ENCODE results near the gene LRTM1.

The LRTM1 gene

GRCh38 chr3:54940971-54941370 lies 13.1 kb upstream of the LRTM1 start:
- DNase-seq (ENCODE audit: low read depth, low spot score) = no peak

GRCh38 chr3:54939557-54940300 lies 11.9 kb upstream of the LRTM1 start:
- no peak for DNase-seq (ENCODE audit: low read depth, low spot score)

- no peak for DNase-seq (ENCODE audit: low read depth, low spot score)
Observed at GRCh38 chr3:54936561-54936960, 8.7 kb upstream of the LRTM1 start.

- no peak for DNase-seq (ENCODE audit: low read depth, low spot score)
Observed at GRCh38 chr3:54935869-54936268, 8.0 kb upstream of the LRTM1 start.

GRCh38 chr3:54932606-54933005 lies 4.7 kb upstream of the LRTM1 start:
- DNase-seq (ENCODE audit: low read depth, low spot score) = no peak

GRCh38 chr3:54931182-54931581 lies 3.3 kb upstream of the LRTM1 start:
- DNase-seq (ENCODE audit: low read depth, low spot score) = no peak

- no peak for DNase-seq (ENCODE audit: low read depth, low spot score)
Observed at GRCh38 chr3:54918516-54918915, 9.3 kb downstream of the LRTM1 start.

GRCh38 chr3:54917862-54918261 lies 10.0 kb downstream of the LRTM1 start:
- no peak for DNase-seq (ENCODE audit: low read depth, low spot score)

- no peak for DNase-seq (ENCODE audit: low read depth, low spot score)
Observed at GRCh38 chr3:54917174-54917573, 10.7 kb downstream of the LRTM1 start.

- DNase-seq (ENCODE audit: low read depth, low spot score) = no peak
Observed at GRCh38 chr3:54916732-54917131, 11.1 kb downstream of the LRTM1 start.

GRCh38 chr3:54915976-54916375 lies 11.9 kb downstream of the LRTM1 start:
- DNase-seq (ENCODE audit: low read depth, low spot score) = no peak

- DNase-seq (ENCODE audit: low read depth, low spot score) = no peak
Observed at GRCh38 chr3:54915181-54915580, 12.7 kb downstream of the LRTM1 start.

- DNase-seq (ENCODE audit: low read depth, low spot score) = no peak
Observed at GRCh38 chr3:54914180-54914579, 13.7 kb downstream of the LRTM1 start.

- no peak for DNase-seq (ENCODE audit: low read depth, low spot score)
Observed at GRCh38 chr3:54909191-54909590, 18.7 kb downstream of the LRTM1 start.

GRCh38 chr3:54906763-54907162 lies 21.1 kb downstream of the LRTM1 start:
- DNase-seq (ENCODE audit: low read depth, low spot score) = no peak

GRCh38 chr3:54905920-54906319 lies 21.9 kb downstream of the LRTM1 start:
- DNase-seq (ENCODE audit: low read depth, low spot score) = no peak

GRCh38 chr3:54905261-54905888 lies 22.5 kb downstream of the LRTM1 start:
- DNase-seq (ENCODE audit: low read depth, low spot score) = no peak

- no peak for DNase-seq (ENCODE audit: low read depth, low spot score)
Observed at GRCh38 chr3:54901906-54902685, 25.8 kb downstream of the LRTM1 start.

GRCh38 chr3:54900838-54901591 lies 26.8 kb downstream of the LRTM1 start:
- DNase-seq (ENCODE audit: low read depth, low spot score) = no peak

- no peak for DNase-seq (ENCODE audit: low read depth, low spot score)
Observed at GRCh38 chr3:54899273-54899672, 28.6 kb downstream of the LRTM1 start.

- no peak for DNase-seq (ENCODE audit: low read depth, low spot score)
Observed at GRCh38 chr3:54897028-54897711, 30.7 kb downstream of the LRTM1 start.

All from activated naive CD8-positive, alpha-beta T cell treated with anti-CD3 and anti-CD28 coated beads, Interleukin-2, amount 50 U/mL, for 16 hours (primary cell).